OCI-LY1 (cell line): Measurements from ENCODE around the gene DEFB123.

Experiments
- CTCF ChIP-seq: fragments of 200-600 bp; sonication (generic), shearing (Covaris generic); IDR thresholded peaks from 2 replicates; pipeline ENCODE4 v1.5.1; 2017; ENCODE audit warnings: mild to moderate bottlenecking, antibody characterized with exemption, low read length, moderate library complexity, mixed read lengths
- EZH2 ChIP-seq: fragments of 200-600 bp; sonication (generic), shearing (Covaris generic); IDR thresholded peaks from 2 replicates; pipeline ENCODE4 v1.8.0; 2017; ENCODE audit warnings: borderline replicate concordance, mixed run types, mild to moderate bottlenecking, antibody characterized with exemption, low read length, moderate library complexity, mixed read lengths

GRCh38 chr20:31414381-31414780, 26.1 kb upstream of the DEFB123 start:
- TF ChIP-seq CTCF (no peak), EZH2 (no peak)
